ENCODE data around the gene ANKRD39. TPM values are rescaled to one million over a fixed set of nuclear protein-coding genes. Genes with fewer than 3 reads are reported as not detected.
"Not testable (repeated sequence)": the region's sequence is repeated elsewhere in the genome, so short reads cannot be mapped to it uniquely, and the experiment has no call there.

ANKRD39 gene
- total RNA-seq, 1 donor: 6.1 TPM

DNA sequence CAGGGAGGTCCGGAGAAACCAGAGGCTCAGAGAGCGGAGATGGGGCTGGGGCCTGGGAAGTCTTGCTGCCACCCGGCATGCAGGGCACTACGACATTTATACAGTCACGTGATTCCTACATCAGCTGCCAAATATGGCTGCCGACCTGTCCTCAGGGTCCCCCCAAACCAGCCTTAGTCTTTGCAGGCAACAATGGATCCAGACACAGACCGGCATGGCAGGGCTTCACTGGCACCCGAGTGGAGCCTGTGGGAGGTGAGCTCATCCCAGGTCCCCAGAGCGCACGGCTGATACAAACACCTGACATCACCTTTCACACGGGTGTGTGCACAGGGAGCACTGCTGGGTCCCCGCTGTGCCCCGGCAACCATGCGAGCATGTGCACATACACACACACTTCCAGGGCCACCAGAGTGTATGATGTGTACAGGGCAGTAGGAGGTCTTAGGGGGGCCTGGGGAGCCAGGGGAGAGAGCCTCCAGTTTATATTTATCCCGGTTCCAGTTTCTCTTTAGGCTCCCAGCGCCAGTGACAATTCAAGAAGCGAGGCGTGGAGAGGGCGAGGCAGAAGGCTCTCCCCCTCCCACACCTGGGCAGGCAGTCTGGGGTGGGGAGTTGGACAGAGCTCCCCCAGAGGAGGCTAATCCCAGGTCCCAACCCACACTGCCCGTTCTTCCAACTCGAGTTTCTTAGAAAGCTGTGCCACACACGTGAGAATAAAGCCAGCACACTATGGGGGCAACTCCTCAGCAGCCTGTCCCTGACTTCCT is 9.4 kb upstream of the ANKRD39 start:
- DNase-seq (ENCODE audit: low read depth): no peak
- peak overlapping the region; percentile 84 for H3K4me3 ChIP-seq (ENCODE audit: low read depth, low read length)
- TF ChIP-seq, protein P1, sequence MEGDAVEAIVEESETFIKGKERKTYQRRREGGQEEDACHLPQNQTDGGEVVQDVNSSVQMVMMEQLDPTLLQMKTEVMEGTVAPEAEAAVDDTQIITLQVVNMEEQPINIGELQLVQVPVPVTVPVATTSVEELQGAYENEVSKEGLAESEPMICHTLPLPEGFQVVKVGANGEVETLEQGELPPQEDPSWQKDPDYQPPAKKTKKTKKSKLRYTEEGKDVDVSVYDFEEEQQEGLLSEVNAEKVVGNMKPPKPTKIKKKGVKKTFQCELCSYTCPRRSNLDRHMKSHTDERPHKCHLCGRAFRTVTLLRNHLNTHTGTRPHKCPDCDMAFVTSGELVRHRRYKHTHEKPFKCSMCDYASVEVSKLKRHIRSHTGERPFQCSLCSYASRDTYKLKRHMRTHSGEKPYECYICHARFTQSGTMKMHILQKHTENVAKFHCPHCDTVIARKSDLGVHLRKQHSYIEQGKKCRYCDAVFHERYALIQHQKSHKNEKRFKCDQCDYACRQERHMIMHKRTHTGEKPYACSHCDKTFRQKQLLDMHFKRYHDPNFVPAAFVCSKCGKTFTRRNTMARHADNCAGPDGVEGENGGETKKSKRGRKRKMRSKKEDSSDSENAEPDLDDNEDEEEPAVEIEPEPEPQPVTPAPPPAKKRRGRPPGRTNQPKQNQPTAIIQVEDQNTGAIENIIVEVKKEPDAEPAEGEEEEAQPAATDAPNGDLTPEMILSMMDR (IDR thresholded peaks at IDR 0.05; ENCODE audit: insufficient read depth, low read length): no peak

GRCh38 chr2:96866586-96866985 is 8.8 kb upstream of the ANKRD39 start:
- no peak for DNase-seq (ENCODE audit: low read depth)
- peak overlapping the region; percentile 84 for H3K4me3 ChIP-seq (ENCODE audit: low read depth, low read length)
- TF ChIP-seq, protein P1 (IDR thresholded peaks at IDR 0.05; ENCODE audit: insufficient read depth, low read length): no peak

DNA sequence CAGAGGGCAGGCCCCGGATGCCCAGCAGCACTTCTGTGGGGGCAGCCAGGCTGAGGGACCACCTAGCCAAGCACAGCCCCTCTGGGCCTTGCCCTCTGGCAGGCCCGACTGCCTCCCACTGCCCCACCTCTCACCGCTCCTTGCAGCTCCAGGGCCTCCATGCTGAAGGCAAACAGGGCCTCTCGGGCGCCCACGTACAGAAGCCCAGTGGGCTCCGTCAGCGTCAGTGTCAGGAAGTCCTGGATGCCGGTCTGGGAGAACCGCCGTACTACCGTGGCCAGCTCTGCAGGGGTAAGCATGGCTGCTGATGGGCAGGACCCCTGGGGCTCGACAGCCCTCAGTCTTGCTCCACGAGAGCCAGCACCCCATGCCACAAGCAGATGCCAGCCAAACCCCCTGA is 8.3 kb upstream of the ANKRD39 start:
- H3K4me3 ChIP-seq (ENCODE audit: low read depth, low read length): no peak overlapping the region
- TF ChIP-seq, protein P1 (IDR thresholded peaks at IDR 0.05; ENCODE audit: insufficient read depth, low read length): no peak
- no peak for DNase-seq (ENCODE audit: low read depth)

DNA sequence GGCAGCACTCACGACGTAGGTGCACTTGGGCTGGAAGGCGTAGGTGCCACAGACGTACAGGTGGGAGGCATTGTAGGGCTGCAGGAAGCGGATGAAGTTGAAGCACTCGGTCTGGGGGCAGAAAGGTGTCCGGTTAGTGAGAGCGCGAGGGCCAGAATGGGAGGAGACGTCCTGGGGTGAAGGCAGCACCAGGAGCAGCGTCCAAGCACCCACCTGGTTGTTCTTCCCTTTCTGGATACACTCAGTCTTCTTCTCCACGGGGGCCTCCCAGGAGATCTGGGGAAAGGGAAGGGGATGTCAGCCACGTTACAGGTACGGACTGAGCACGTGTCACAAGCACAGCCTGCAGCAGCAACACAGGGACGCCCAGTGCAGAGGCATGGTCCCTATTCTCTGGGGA is 7.8 kb upstream of the ANKRD39 start:
- TF ChIP-seq, protein P1 (IDR thresholded peaks at IDR 0.05; ENCODE audit: insufficient read depth, low read length): no peak
- no peak for DNase-seq (ENCODE audit: low read depth)
- no peak overlapping the region for H3K4me3 ChIP-seq (ENCODE audit: low read depth, low read length)

GRCh38 chr2:96864343-96865091 is 6.7 kb upstream of the ANKRD39 start:
- no peak overlapping the region for H3K4me3 ChIP-seq (ENCODE audit: low read depth, low read length)
- DNase-seq (ENCODE audit: low read depth): no peak
- TF ChIP-seq, protein P1 (IDR thresholded peaks at IDR 0.05; ENCODE audit: insufficient read depth, low read length): no peak

DNA sequence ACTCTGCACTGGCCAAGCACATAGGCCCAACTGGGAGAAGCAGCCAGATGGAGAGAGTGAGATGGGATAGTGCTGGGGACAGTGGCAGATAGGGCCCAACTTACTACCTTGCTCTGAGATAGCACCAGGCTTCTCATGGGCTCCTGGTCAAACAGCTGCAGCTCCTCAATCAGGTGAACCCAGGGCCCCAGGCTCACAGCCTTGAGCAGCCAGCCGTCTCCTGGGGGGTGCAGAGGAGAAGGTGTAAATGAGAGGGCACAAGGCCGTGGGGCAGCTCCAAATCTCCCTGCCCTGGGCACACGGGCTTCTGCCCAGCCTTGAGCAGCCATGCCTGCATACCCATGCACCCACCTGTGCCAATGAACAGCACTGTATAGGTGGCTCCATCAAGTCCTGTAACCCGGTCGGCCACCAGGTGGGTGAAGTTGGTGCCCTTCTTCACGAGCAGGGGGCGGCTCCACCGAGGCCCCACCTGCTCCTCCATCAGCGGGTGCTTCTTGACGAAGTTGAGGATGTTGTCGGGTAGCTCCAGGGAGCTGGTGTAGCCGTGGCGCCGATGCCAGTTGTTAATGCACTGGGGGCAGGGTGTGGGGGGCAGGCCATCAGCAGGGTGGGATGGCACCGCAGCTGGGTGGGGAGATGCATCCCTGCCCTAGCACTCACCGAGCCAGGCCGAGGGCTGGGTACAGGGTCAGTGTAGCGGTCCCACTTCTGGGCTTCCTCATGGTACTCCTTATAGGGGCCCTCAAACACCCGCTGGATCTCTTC is 5.9 kb upstream of the ANKRD39 start:
- TF ChIP-seq, protein P1 (IDR thresholded peaks at IDR 0.05; ENCODE audit: insufficient read depth, low read length): no peak
- no peak for DNase-seq (ENCODE audit: low read depth)
- H3K4me3 ChIP-seq (ENCODE audit: low read depth, low read length): no peak overlapping the region

GRCh38 chr2:96863056-96863455 is 5.2 kb upstream of the ANKRD39 start:
- DNase-seq (ENCODE audit: low read depth); H3K4me3 ChIP-seq (ENCODE audit: low read depth, low read length): not testable (repeated sequence)

All from fibroblast of the aortic adventitia (primary cell).